Hepatocyte (in vitro differentiated cells): ENCODE data around the gene ARHGAP31. TPM values are rescaled to one million over a fixed set of nuclear protein-coding genes. Genes with fewer than 3 reads are reported as not detected.

Experiments
- DNase-seq: peaks from one replicate; pipeline ENCODE4 v3.0.0-alpha.2; 2016; ENCODE audit warnings: low spot score
- H2AFZ ChIP-seq: fragments of 200-600 bp; sonication (generic); 2 replicates; pipeline ENCODE4 v1.6.0; 2016; ENCODE audit warnings: antibody characterized with exemption, mild to moderate bottlenecking
- H3K27ac ChIP-seq: fragments of 200-600 bp; sonication (generic); 2 replicates; pipeline ENCODE4 v1.5.1; 2016; ENCODE audit warnings: mild to moderate bottlenecking
- H3K27me3 ChIP-seq: fragments of 200-600 bp; sonication (generic); 2 replicates; pipeline ENCODE4 v1.6.1; 2016
- H3K36me3 ChIP-seq: fragments of 200-600 bp; sonication (generic); replicated peaks from 2 replicates; pipeline ENCODE4 v1.5.1; 2016; ENCODE audit warnings: low read depth; ENCODE audit not compliant: insufficient read depth
- H3K4me1 ChIP-seq: fragments of 200-600 bp; sonication (generic); 2 replicates; pipeline ENCODE4 v1.5.1; 2016; ENCODE audit warnings: mild to moderate bottlenecking, moderate library complexity; ENCODE audit not compliant: insufficient read depth
- H3K4me2 ChIP-seq: fragments of 200-600 bp; sonication (generic); 2 replicates; pipeline ENCODE4 v1.6.0; 2016
- H3K4me3 ChIP-seq: fragments of 200-600 bp; sonication (generic); 2 replicates; pipeline ENCODE4 v1.5.1; 2016; ENCODE audit warnings: mild to moderate bottlenecking
- H3K79me2 ChIP-seq: fragments of 200-600 bp; sonication (generic); 2 replicates; pipeline ENCODE4 v1.6.0; 2017; ENCODE audit warnings: mild to moderate bottlenecking
- H3K9me2 ChIP-seq: fragments of 200-600 bp; sonication (generic); replicated peaks from 2 replicates; pipeline ENCODE4 v1.6.0; 2017; ENCODE audit warnings: mild to moderate bottlenecking; ENCODE audit not compliant: insufficient read depth
- H3K9me3 ChIP-seq: fragments of 200-600 bp; sonication (generic); 2 replicates; pipeline ENCODE4 v1.5.1; 2016; ENCODE audit warnings: low read depth, mild to moderate bottlenecking
- H4K20me1 ChIP-seq: fragments of 200-600 bp; sonication (generic); 2 replicates; pipeline ENCODE4 v1.6.0; 2016; ENCODE audit warnings: mild to moderate bottlenecking; ENCODE audit not compliant: insufficient read depth, poor library complexity, severe bottlenecking
- CTCF ChIP-seq: fragments of 200-600 bp; sonication (generic); IDR thresholded peaks from 2 replicates; pipeline ENCODE4 v1.5.1; 2016; ENCODE audit warnings: antibody characterized with exemption, mild to moderate bottlenecking; ENCODE audit not compliant: poor library complexity
- EZH2 ChIP-seq: fragments of 200-600 bp; sonication (generic); IDR thresholded peaks from 2 replicates; pipeline ENCODE4 v1.6.1; 2016; ENCODE audit warnings: antibody characterized with exemption, mild to moderate bottlenecking, borderline replicate concordance
- EZH2phosphoT487 ChIP-seq: fragments of 200-600 bp; sonication (generic); IDR thresholded peaks from one replicate; pipeline ENCODE4 v1.6.1; 2018; ENCODE audit warnings: antibody characterized with exemption, mild to moderate bottlenecking, low read depth, moderate library complexity; ENCODE audit not compliant: unreplicated experiment, severe bottlenecking
- WGBS: methylation state at CpG from one replicate; pipeline ENCODE4 v1.1.6; 2016; ENCODE audit warnings: low lambda C conversion rate; ENCODE audit errors: missing lambda C conversion rate; 5-methylcytosine and 5-hydroxymethylcytosine counted together
- polyA plus RNA-seq: library from polyadenylated mRNA; unstranded; fragments of >200 nt; fragmentation: Nextera tagmentation; extraction: Ambion mirVana; gene quantifications from 2 replicates; pipeline ENCODE4 v1.2.1, GENCODE V29; 2016
- total RNA-seq: library from RNA; depleted of rRNA; stranded (reverse); fragments of >200 nt; gene quantifications from 2 replicates; pipeline ENCODE4 v1.2.3, GENCODE V29; 2014

Gene ARHGAP31
- total and polyA plus RNA-seq, 2 experiments from 2014 or later = 2.9 to 7.3 TPM

GRCh38 chr3:119314821-119315220, 20.6 kb downstream of the ARHGAP31 start:
- H3K27ac ChIP-seq = no peak overlapping the region
- H3K27me3 ChIP-seq = no peaks in the 10 kb centered on the region
- no peaks in the 10 kb centered on the region for H3K9me3 ChIP-seq
- no peak for TF ChIP-seq EZH2phosphoT487
- peaks cover 17% of the 10 kb centered on the region for H3K79me2 ChIP-seq
- no peak overlapping the region for H2AFZ ChIP-seq
- no peaks in the 10 kb centered on the region for H4K20me1 ChIP-seq
- peaks cover 12% of the 10 kb centered on the region for H3K4me1 ChIP-seq
- DNase-seq = no peak
- no peak overlapping the region for H3K4me3 ChIP-seq
- H3K4me2 ChIP-seq = no peak overlapping the region
- WGBS = 60% methylated on average over 1 of the region's 1 CpG
- no peaks in the 10 kb centered on the region for H3K36me3 ChIP-seq
- H3K9me2 ChIP-seq = no peaks in the 10 kb centered on the region

GRCh38 chr3:119315600-119316312, 21.6 kb downstream of the ARHGAP31 start:
- no peak for TF ChIP-seq EZH2phosphoT487
- TF ChIP-seq EZH2 = no peak
- no peak for TF ChIP-seq CTCF
- Histone ChIP-seq H3K4me3 (no peak overlapping the region), H3K9me3 (no peaks in the 10 kb centered on the region), H3K27ac (no peak overlapping the region), H2AFZ (no peak overlapping the region), H3K27me3 (no peaks in the 10 kb centered on the region), H3K36me3 (no peaks in the 10 kb centered on the region), H3K4me2 (no peak overlapping the region), H3K9me2 (no peaks in the 10 kb centered on the region), H3K79me2 (peaks cover 20% of the 10 kb centered on the region), H3K4me1 (peaks cover 12% of the 10 kb centered on the region), H4K20me1 (no peaks in the 10 kb centered on the region)
- no peak for DNase-seq
- WGBS = 92% methylated on average over 3 of the region's 3 CpGs

DNA sequence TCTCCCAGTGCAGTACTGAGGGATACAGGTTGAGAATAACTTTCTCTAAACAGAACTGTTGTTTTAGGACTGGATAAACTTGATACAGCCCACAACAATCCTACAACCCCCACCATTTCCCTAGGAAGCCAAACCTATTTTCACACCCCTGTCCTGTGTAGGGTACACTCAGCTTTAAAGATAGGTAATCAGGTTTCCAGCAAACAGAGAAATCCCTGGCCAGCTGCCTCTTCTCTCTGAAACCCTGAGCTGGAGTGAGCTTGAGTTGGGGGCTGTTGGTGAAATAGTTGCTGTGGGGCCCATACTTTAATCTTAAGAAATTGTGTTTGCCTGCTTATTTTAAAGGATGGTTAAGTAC, 22.1 kb downstream of the ARHGAP31 start:
- no peaks in the 10 kb centered on the region for H4K20me1 ChIP-seq
- peaks cover 22% of the 10 kb centered on the region for H3K79me2 ChIP-seq
- H3K27me3 ChIP-seq = no peaks in the 10 kb centered on the region
- no peak overlapping the region for H3K4me2 ChIP-seq
- H2AFZ ChIP-seq = no peak overlapping the region
- TF ChIP-seq EZH2 (no peak), EZH2phosphoT487 (no peak)
- H3K4me3 ChIP-seq = no peak overlapping the region
- H3K9me3 ChIP-seq = no peaks in the 10 kb centered on the region
- H3K4me1 ChIP-seq = peaks cover 12% of the 10 kb centered on the region
- no peaks in the 10 kb centered on the region for H3K36me3 ChIP-seq
- DNase-seq = no peak
- H3K27ac ChIP-seq = no peak overlapping the region
- H3K9me2 ChIP-seq = no peaks in the 10 kb centered on the region

- 39% methylated on average over 3 of the region's 3 CpGs for WGBS
- Histone ChIP-seq H3K4me1 (peaks cover 24% of the 10 kb centered on the region), H3K27ac (no peak overlapping the region), H3K9me2 (no peaks in the 10 kb centered on the region), H3K27me3 (no peaks in the 10 kb centered on the region), H3K9me3 (no peaks in the 10 kb centered on the region), H3K36me3 (no peaks in the 10 kb centered on the region), H2AFZ (no peak overlapping the region), H3K4me3 (no peak overlapping the region), H3K79me2 (peaks cover 16% of the 10 kb centered on the region), H4K20me1 (no peaks in the 10 kb centered on the region), H3K4me2 (peak overlapping the region; percentile 36)
- no peak for TF ChIP-seq EZH2phosphoT487
- no peak for TF ChIP-seq EZH2
- TF ChIP-seq CTCF = no peak
- DNase-seq = no peak
Observed at GRCh38 chr3:119318876-119319275, 24.7 kb downstream of the ARHGAP31 start.
